Measurements from ENCODE around the gene NELL2.
"Not testable (repeated sequence)": the region's sequence is repeated elsewhere in the genome, so short reads cannot be mapped to it uniquely, and the experiment has no call there.

The NELL2 gene

GRCh38 chr12:44847888-44848702 is 28.0 kb downstream of the NELL2 start:
- DNase-seq (ENCODE audit: low read depth in 1 of 2, low spot score in 1 of 2), result peak; percentile 26 to 32

GRCh38 chr12:44847403-44847802 is 28.7 kb downstream of the NELL2 start:
- no peak for DNase-seq (ENCODE audit: low read depth in 1 of 2, low spot score in 1 of 2)

- DNase-seq (ENCODE audit: low read depth in 1 of 2, low spot score in 1 of 2), result no peak
Measured at GRCh38 chr12:44846826-44847225, 29.3 kb downstream of the NELL2 start.

- no peak for DNase-seq (ENCODE audit: low read depth in 1 of 2, low spot score in 1 of 2)
Measured at GRCh38 chr12:44842669-44843068, 33.4 kb downstream of the NELL2 start.

- DNase-seq (ENCODE audit: low read depth in 1 of 2, low spot score in 1 of 2), result no peak
Measured at GRCh38 chr12:44839785-44840184, 36.3 kb downstream of the NELL2 start.

- no peak for DNase-seq (ENCODE audit: low read depth in 1 of 2, low spot score in 1 of 2)
Measured at GRCh38 chr12:44837114-44837755, 38.9 kb downstream of the NELL2 start.

- DNase-seq (ENCODE audit: low read depth in 1 of 2, low spot score in 1 of 2), result no peak
Measured at GRCh38 chr12:44835641-44836379, 40.3 kb downstream of the NELL2 start.

GRCh38 chr12:44834996-44835395 is 41.1 kb downstream of the NELL2 start:
- not testable (repeated sequence) for DNase-seq (ENCODE audit: low read depth in 1 of 2, low spot score in 1 of 2)

GRCh38 chr12:44833561-44833960 is 42.6 kb downstream of the NELL2 start:
- DNase-seq (ENCODE audit: low read depth in 1 of 2, low spot score in 1 of 2), result no peak

- DNase-seq (ENCODE audit: low read depth in 1 of 2, low spot score in 1 of 2), result no peak
Measured at GRCh38 chr12:44830566-44831055, 45.5 kb downstream of the NELL2 start.

- DNase-seq (ENCODE audit: low read depth in 1 of 2, low spot score in 1 of 2), result no peak
Measured at GRCh38 chr12:44829045-44829444, 47.1 kb downstream of the NELL2 start.

- DNase-seq (ENCODE audit: low read depth in 1 of 2, low spot score in 1 of 2), result no peak
Measured at GRCh38 chr12:44827832-44828438, 48.2 kb downstream of the NELL2 start.

- DNase-seq (ENCODE audit: low read depth in 1 of 2, low spot score in 1 of 2), result not testable (repeated sequence)
Measured at GRCh38 chr12:44821702-44822101, 54.4 kb downstream of the NELL2 start.

GRCh38 chr12:44819884-44820283 is 56.2 kb downstream of the NELL2 start:
- DNase-seq (ENCODE audit: low read depth in 1 of 2, low spot score in 1 of 2), result no peak

GRCh38 chr12:44817687-44818086 is 58.4 kb downstream of the NELL2 start:
- DNase-seq (ENCODE audit: low read depth in 1 of 2, low spot score in 1 of 2), result no peak

GRCh38 chr12:44816446-44817017 is 59.6 kb downstream of the NELL2 start:
- no peak for DNase-seq (ENCODE audit: low read depth in 1 of 2, low spot score in 1 of 2)

- no peak for DNase-seq (ENCODE audit: low read depth in 1 of 2, low spot score in 1 of 2)
Measured at GRCh38 chr12:44812062-44812461, 64.1 kb downstream of the NELL2 start.

GRCh38 chr12:44804068-44804467 is 72.0 kb downstream of the NELL2 start:
- no peak for DNase-seq (ENCODE audit: low read depth in 1 of 2, low spot score in 1 of 2)

GRCh38 chr12:44795970-44796369 is 80.1 kb downstream of the NELL2 start:
- no peak for DNase-seq (ENCODE audit: low read depth in 1 of 2, low spot score in 1 of 2)

GRCh38 chr12:44788731-44789130 is 87.4 kb downstream of the NELL2 start:
- DNase-seq (ENCODE audit: low read depth in 1 of 2, low spot score in 1 of 2), result no peak

- no peak for DNase-seq (ENCODE audit: low read depth in 1 of 2, low spot score in 1 of 2)
Measured at GRCh38 chr12:44780221-44780790, 95.8 kb downstream of the NELL2 start.
